Neural progenitor cell (in vitro differentiated cells): Measurements from ENCODE around the gene KCNMA1. TPM values are rescaled to one million over a fixed set of nuclear protein-coding genes. Genes with fewer than 3 reads are reported as not detected.
"Not testable (repeated sequence)": the region's sequence is repeated elsewhere in the genome, so short reads cannot be mapped to it uniquely, and the experiment has no call there.

Experiments
- DNase-seq: peaks from one replicate; pipeline ENCODE4 v3.0.0-alpha.2; 2016; ENCODE audit warnings: low spot score
- H2AFZ ChIP-seq: fragments of 200-600 bp; sonication (generic); replicated peaks from 2 replicates; pipeline ENCODE4 v1.6.1; 2016; ENCODE audit warnings: antibody characterized with exemption
- H3F3A ChIP-seq: fragments of 200-600 bp; sonication (generic); 2 replicates; pipeline ENCODE4 v1.6.1; 2016; ENCODE audit warnings: antibody characterized with exemption, low read depth
- H3K27ac ChIP-seq: fragments of 200-600 bp; sonication (generic); 2 replicates; pipeline ENCODE4 v1.5.1; 2016; ENCODE audit warnings: mild to moderate bottlenecking
- H3K27me3 ChIP-seq: fragments of 200-600 bp; sonication (generic); 2 replicates; pipeline ENCODE4 v1.6.1; 2016; ENCODE audit warnings: mild to moderate bottlenecking, moderate library complexity
- H3K36me3 ChIP-seq: fragments of 200-600 bp; sonication (generic); 2 replicates; pipeline ENCODE4 v1.5.1; 2016
- H3K4me1 ChIP-seq: fragments of 200-600 bp; sonication (generic); 2 replicates; pipeline ENCODE4 v1.6.1; 2016; ENCODE audit warnings: mixed run types
- H3K4me2 ChIP-seq: fragments of 200-600 bp; sonication (generic); 2 replicates; pipeline ENCODE4 v1.6.1; 2016
- H3K4me3 ChIP-seq: fragments of 200-600 bp; sonication (generic); 2 replicates; pipeline ENCODE4 v1.5.1; 2016
- H3K79me2 ChIP-seq: fragments of 200-600 bp; sonication (generic); 2 replicates; pipeline ENCODE4 v1.6.1; 2016; ENCODE audit warnings: low read depth
- H3K9ac ChIP-seq: fragments of 200-600 bp; sonication (generic); 2 replicates; pipeline ENCODE4 v1.6.1; 2016
- H3K9me3 ChIP-seq: fragments of 200-600 bp; sonication (generic); 2 replicates; pipeline ENCODE4 v1.5.1; 2016; ENCODE audit warnings: low read depth
- H4K20me1 ChIP-seq: fragments of 200-600 bp; sonication (generic); 2 replicates; pipeline ENCODE4 v1.6.1; 2016; ENCODE audit warnings: low read depth
- H3K27ac Mint-ChIP-seq: 3 replicates; pipeline ENCODE4 v1.8.0; 2021; ENCODE audit warnings: mixed read lengths
- H3K27me3 Mint-ChIP-seq: 2 replicates; pipeline ENCODE4 v1.8.0; 2022; ENCODE audit warnings: low read depth, mild to moderate bottlenecking, inconsistent platforms, moderate library complexity, mixed read lengths; ENCODE audit not compliant: insufficient read depth
- H3K36me3 Mint-ChIP-seq: 3 replicates; pipeline ENCODE4 v1.8.0; 2021; ENCODE audit warnings: mixed read lengths
- H3K4me1 Mint-ChIP-seq: 3 replicates; pipeline ENCODE4 v1.8.0; 2021; ENCODE audit warnings: mixed read lengths
- H3K4me3 Mint-ChIP-seq: 3 replicates; pipeline ENCODE4 v1.8.0; 2021; ENCODE audit warnings: mild to moderate bottlenecking, moderate library complexity, mixed read lengths
- H3K9me3 Mint-ChIP-seq: 3 replicates; pipeline ENCODE4 v1.8.0; 2020; ENCODE audit warnings: mixed read lengths
- EZH2 ChIP-seq: fragments of 200-600 bp; sonication (generic); IDR thresholded peaks from 2 replicates; pipeline ENCODE4 v1.6.1; 2017; ENCODE audit warnings: antibody characterized with exemption, mild to moderate bottlenecking, moderate library complexity
- EZH2phosphoT487 ChIP-seq: fragments of 200-600 bp; sonication (generic); IDR thresholded peaks from 2 replicates; pipeline ENCODE4 v1.6.1; 2017; ENCODE audit warnings: antibody characterized with exemption
- total RNA-seq: library from RNA; depleted of rRNA; stranded (reverse); fragments of >200 nt; gene quantifications from 2 replicates; pipeline ENCODE4 v1.2.3, GENCODE V29; 2015; ENCODE audit warnings: low replicate concordance
- TF ChIP-seq, protein P1 (sequence below): fragments of 200-600 bp; sonication (generic); IDR thresholded peaks from 2 replicates; pipeline ENCODE4 v1.5.1; 2017; ENCODE audit warnings: antibody characterized with exemption, mild to moderate bottlenecking

Gene KCNMA1
- total RNA-seq, 1 donor from 2014 or later = 2.4 TPM

DNA sequence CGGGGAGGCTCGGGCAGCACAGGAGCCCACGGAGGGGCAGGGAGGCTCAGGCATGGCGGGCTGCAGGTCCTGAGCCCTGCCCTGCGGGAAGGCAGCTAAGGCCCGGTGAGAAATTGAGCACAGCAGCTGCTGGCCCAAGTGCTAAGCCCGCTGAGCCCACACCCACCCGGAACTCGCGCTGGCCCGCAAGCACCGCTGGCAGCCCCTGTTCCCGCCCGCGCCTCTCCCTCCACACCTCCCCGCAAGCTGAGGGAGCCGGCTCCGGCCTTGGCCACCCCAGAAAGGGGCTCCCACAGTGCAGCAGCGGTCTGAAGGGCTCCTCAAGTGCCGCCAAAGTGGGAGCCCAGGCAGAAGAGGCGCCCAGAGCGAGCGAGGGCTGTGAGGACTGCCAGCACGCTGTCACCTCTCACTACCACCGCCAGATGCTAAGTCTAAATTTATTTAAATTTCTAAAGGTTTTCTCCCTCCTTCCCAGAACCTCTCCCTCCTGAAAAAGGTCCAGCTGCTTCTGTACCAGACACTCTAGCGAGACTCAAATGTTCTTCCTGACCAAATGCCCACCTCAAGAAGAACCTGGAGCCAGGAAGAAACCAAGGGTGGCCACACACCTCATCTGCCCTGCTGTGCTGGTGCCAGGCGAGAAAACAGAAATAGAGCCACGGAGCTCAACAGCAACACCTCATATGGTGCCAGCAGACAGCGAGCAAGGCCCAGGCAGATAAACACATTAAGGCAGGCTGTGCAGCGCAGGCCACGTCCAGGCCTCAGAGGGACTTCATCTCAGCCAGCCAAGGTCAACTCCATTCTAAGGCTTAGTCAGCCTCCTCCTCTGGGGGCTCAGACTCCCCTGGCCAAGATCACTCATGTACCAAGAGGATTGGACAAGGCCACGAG lies 47.0 kb downstream of the KCNMA1 start:
- H3K36me3 ChIP-seq = no peaks in the 10 kb centered on the region
- Mint-ChIP-seq H3K9me3 (no peaks in the 10 kb centered on the region), H3K4me3 (no peak overlapping the region), H3K27me3 (peaks cover 6% of the 10 kb centered on the region), H3K36me3 (no peaks in the 10 kb centered on the region), H3K4me1 (peaks cover 19% of the 10 kb centered on the region), H3K27ac (peak overlapping the region; percentile 88)
- no peaks in the 10 kb centered on the region for H3K9me3 ChIP-seq
- no peak overlapping the region for H3K4me3 ChIP-seq
- no peaks in the 10 kb centered on the region for H3F3A ChIP-seq
- H3K27ac ChIP-seq = no peak overlapping the region
- H3K27me3 ChIP-seq = no peaks in the 10 kb centered on the region
- no peak overlapping the region for H3K4me2 ChIP-seq
- H3K79me2 ChIP-seq = no peaks in the 10 kb centered on the region
- H4K20me1 ChIP-seq = no peaks in the 10 kb centered on the region
- H3K4me1 ChIP-seq = peaks cover 10% of the 10 kb centered on the region
- DNase-seq = no peak
- no peak for TF ChIP-seq EZH2phosphoT487
- TF ChIP-seq EZH2 = no peak
- TF ChIP-seq, protein P1, sequence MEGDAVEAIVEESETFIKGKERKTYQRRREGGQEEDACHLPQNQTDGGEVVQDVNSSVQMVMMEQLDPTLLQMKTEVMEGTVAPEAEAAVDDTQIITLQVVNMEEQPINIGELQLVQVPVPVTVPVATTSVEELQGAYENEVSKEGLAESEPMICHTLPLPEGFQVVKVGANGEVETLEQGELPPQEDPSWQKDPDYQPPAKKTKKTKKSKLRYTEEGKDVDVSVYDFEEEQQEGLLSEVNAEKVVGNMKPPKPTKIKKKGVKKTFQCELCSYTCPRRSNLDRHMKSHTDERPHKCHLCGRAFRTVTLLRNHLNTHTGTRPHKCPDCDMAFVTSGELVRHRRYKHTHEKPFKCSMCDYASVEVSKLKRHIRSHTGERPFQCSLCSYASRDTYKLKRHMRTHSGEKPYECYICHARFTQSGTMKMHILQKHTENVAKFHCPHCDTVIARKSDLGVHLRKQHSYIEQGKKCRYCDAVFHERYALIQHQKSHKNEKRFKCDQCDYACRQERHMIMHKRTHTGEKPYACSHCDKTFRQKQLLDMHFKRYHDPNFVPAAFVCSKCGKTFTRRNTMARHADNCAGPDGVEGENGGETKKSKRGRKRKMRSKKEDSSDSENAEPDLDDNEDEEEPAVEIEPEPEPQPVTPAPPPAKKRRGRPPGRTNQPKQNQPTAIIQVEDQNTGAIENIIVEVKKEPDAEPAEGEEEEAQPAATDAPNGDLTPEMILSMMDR = no peak
- H2AFZ ChIP-seq = no peak overlapping the region
- H3K9ac ChIP-seq = no peak overlapping the region

DNA sequence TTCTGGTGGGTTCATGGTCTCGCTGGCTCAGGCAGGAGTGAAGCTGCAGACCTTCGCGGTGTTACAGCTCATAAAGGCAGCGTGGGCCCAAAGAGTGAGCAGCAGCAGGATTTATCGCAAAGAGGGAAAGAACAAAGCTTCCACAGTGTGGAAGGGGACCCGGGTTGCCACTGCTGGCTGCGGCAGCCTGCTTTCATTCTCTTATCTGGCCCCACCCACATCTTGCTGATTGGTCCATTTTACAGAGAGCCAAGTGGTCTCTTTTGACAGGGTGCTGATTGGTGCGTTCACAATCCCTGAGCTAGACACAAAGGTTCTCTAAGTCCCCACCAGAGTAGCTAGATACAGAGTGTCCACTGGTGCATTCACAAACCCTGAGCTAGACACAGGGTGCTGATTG lies 47.9 kb downstream of the KCNMA1 start:
- not testable (repeated sequence) for H3F3A ChIP-seq, H2AFZ ChIP-seq, H4K20me1 ChIP-seq, H3K4me2 ChIP-seq, H3K27ac ChIP-seq, DNase-seq, H3K9me3 Mint-ChIP-seq, H3K4me3 Mint-ChIP-seq, H3K4me3 ChIP-seq, H3K79me2 ChIP-seq, H3K27ac Mint-ChIP-seq, H3K9me3 ChIP-seq, H3K36me3 Mint-ChIP-seq, H3K27me3 Mint-ChIP-seq, H3K36me3 ChIP-seq, H3K9ac ChIP-seq, H3K27me3 ChIP-seq
- H3K4me1 Mint-ChIP-seq = peaks cover 26% of the 10 kb centered on the region
- H3K4me1 ChIP-seq = peaks cover 17% of the 10 kb centered on the region

DNA sequence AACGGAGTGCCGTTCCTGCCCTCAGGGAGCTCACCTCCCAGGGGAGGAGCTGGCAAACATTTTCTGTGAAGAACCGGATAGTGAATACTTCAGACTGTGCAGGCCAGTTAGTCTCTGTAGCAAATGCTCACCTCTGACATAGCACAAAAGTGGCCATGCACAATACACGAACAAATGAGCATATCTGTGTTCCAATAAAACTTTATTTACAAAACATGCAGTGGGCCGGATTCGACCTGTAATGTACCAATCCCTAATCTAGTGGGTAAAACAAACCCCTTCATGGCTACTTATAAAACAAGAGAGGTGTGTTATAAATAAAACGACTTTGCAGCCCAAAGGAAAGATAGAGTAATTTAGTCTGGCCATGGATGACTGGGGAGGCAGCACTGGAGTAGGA lies 48.7 kb downstream of the KCNMA1 start:
- no peaks in the 10 kb centered on the region for H3K27me3 ChIP-seq
- Mint-ChIP-seq H3K27ac (no peak overlapping the region), H3K27me3 (peaks cover 9% of the 10 kb centered on the region), H3K9me3 (no peaks in the 10 kb centered on the region), H3K4me3 (no peak overlapping the region), H3K4me1 (peaks cover 26% of the 10 kb centered on the region), H3K36me3 (no peaks in the 10 kb centered on the region)
- no peaks in the 10 kb centered on the region for H3F3A ChIP-seq
- no peaks in the 10 kb centered on the region for H4K20me1 ChIP-seq
- H2AFZ ChIP-seq = no peak overlapping the region
- no peak for DNase-seq
- TF ChIP-seq EZH2 (no peak), EZH2phosphoT487 (no peak)
- TF ChIP-seq, protein P1 = no peak
- H3K79me2 ChIP-seq = no peaks in the 10 kb centered on the region
- peaks cover 17% of the 10 kb centered on the region for H3K4me1 ChIP-seq
- H3K27ac ChIP-seq = no peak overlapping the region
- H3K9ac ChIP-seq = no peak overlapping the region
- H3K36me3 ChIP-seq = no peaks in the 10 kb centered on the region
- H3K9me3 ChIP-seq = no peaks in the 10 kb centered on the region
- H3K4me2 ChIP-seq = no peak overlapping the region
- H3K4me3 ChIP-seq = no peak overlapping the region

DNA sequence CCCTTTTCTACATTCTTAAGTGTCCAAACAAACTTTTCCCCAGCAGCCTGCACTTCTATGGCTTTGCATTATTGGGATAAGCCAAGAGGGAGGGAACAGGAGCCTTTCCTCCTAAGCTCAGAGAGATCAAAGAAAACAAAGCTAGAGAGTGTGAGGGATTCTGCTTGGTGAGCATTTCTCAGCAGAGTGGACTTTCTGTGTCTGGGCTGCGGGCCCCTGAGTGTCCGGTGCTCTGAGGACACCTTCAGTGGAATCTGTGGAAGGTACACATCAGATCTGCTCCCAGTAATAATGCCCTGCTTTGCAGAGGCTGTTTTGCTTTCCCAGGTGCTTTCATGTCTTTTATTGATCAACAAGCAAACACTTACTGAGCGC lies 50.2 kb downstream of the KCNMA1 start:
- Mint-ChIP-seq H3K36me3 (no peaks in the 10 kb centered on the region), H3K4me1 (peaks cover 26% of the 10 kb centered on the region), H3K4me3 (no peak overlapping the region), H3K27me3 (peaks cover 9% of the 10 kb centered on the region), H3K27ac (peak overlapping the region; percentile 21), H3K9me3 (no peaks in the 10 kb centered on the region)
- Histone ChIP-seq H3K9me3 (no peaks in the 10 kb centered on the region), H3K4me1 (peaks cover 17% of the 10 kb centered on the region), H2AFZ (no peak overlapping the region), H3K4me2 (no peak overlapping the region), H3K27ac (no peak overlapping the region), H4K20me1 (no peaks in the 10 kb centered on the region), H3K27me3 (no peaks in the 10 kb centered on the region), H3K4me3 (no peak overlapping the region), H3K9ac (no peak overlapping the region), H3K36me3 (no peaks in the 10 kb centered on the region), H3K79me2 (no peaks in the 10 kb centered on the region), H3F3A (no peaks in the 10 kb centered on the region)
- TF ChIP-seq EZH2 = no peak
- TF ChIP-seq, protein P1 = no peak
- no peak for TF ChIP-seq EZH2phosphoT487
- DNase-seq = peak; percentile 15
